HepG2 (cell line): ENCODE measurements around the gene TBRG4. TPM values are rescaled to one million over a fixed set of nuclear protein-coding genes. Genes with fewer than 3 reads are reported as not detected.

Experiments
- AHDC1 ChIP-seq: sonication (generic); formaldehyde crosslinking; IDR thresholded peaks from 2 replicates; pipeline ENCODE4 v1.5.1; 2020; ENCODE audit warnings: mild to moderate bottlenecking, missing genetic modification reagents, borderline replicate concordance
- ELF1 ChIP-seq: sonication (generic); formaldehyde crosslinking; IDR thresholded peaks from 2 replicates; pipeline ENCODE4 v1.4.0; 2020; ENCODE audit warnings: missing genetic modification reagents
- FOXJ3 ChIP-seq: sonication (generic); formaldehyde crosslinking; IDR thresholded peaks from 2 replicates; pipeline ENCODE4 v1.4.0; 2020; ENCODE audit warnings: missing genetic modification reagents, mild to moderate bottlenecking, borderline replicate concordance
- FOXM1 ChIP-seq: sonication (generic); formaldehyde crosslinking; IDR thresholded peaks from 2 replicates; pipeline ENCODE4 v1.5.0; 2020; ENCODE audit warnings: missing genetic modification reagents
- GZF1 ChIP-seq: sonication (generic); formaldehyde crosslinking; IDR thresholded peaks from 2 replicates; pipeline ENCODE4 v1.5.1; 2020; ENCODE audit warnings: mild to moderate bottlenecking, missing genetic modification reagents
- JARID2 ChIP-seq: sonication (generic); formaldehyde crosslinking; IDR thresholded peaks from 2 replicates; pipeline ENCODE4 v1.8.1; 2023; ENCODE audit warnings: missing genetic modification reagents, inconsistent platforms; ENCODE audit not compliant: insufficient replicate concordance
- MAFF ChIP-seq: IDR thresholded peaks from 2 replicates; pipeline ENCODE4 v1.6.1; 2011; ENCODE audit warnings: low read depth, low read length, improper control_type of control experiment
- MEF2D ChIP-seq: sonication (generic); formaldehyde crosslinking; IDR thresholded peaks from 2 replicates; pipeline ENCODE4 v1.5.1; 2020; ENCODE audit warnings: mild to moderate bottlenecking, missing genetic modification reagents
- MIER2 ChIP-seq: IDR thresholded peaks from 2 replicates; pipeline ENCODE4 v1.6.1; 2016; ENCODE audit warnings: missing biosample characterization, missing genetic modification reagents
- NAIF1 ChIP-seq: sonication (generic); formaldehyde crosslinking; IDR thresholded peaks from 2 replicates; pipeline ENCODE4 v1.5.0; 2020; ENCODE audit warnings: mild to moderate bottlenecking, missing genetic modification reagents, borderline replicate concordance
- NFRKB ChIP-seq: fragments of 450-650 bp; IDR thresholded peaks from 2 replicates; pipeline ENCODE4 v1.6.1; 2017
- NR2F6 ChIP-seq, 2 experiments: IDR thresholded peaks; 2 replicates each; pipeline ENCODE4 v1.6.1; 2016; ENCODE audit warnings: antibody characterized with exemption in 1 of 2, mild to moderate bottlenecking in 1 of 2
- PATZ1 ChIP-seq: sonication (generic); formaldehyde crosslinking; IDR thresholded peaks from 2 replicates; pipeline ENCODE4 v1.4.0; 2020; ENCODE audit warnings: missing genetic modification reagents
- SALL1 ChIP-seq: sonication (generic); formaldehyde crosslinking; IDR thresholded peaks from 2 replicates; pipeline ENCODE4 v1.8.0; 2022; ENCODE audit warnings: mild to moderate bottlenecking, missing genetic modification reagents
- SKI ChIP-seq: fragments of 450-650 bp; IDR thresholded peaks from one replicate; pipeline ENCODE4 v1.6.1; 2018; ENCODE audit warnings: mild to moderate bottlenecking; ENCODE audit not compliant: partially characterized antibody
- SP5 ChIP-seq: IDR thresholded peaks from 2 replicates; pipeline ENCODE4 v1.6.1; 2016; ENCODE audit warnings: low read depth, borderline replicate concordance
- XRCC5 ChIP-seq: fragments of 200-400 bp; formaldehyde crosslinking; optimal IDR thresholded peaks from 2 replicates; pipeline ENCODE3; 2017; ENCODE audit warnings: mild to moderate bottlenecking, low read length
- ZFP1 ChIP-seq: IDR thresholded peaks from 2 replicates; pipeline ENCODE4 v1.6.1; 2016
- ZNF30 ChIP-seq: sonication (generic); formaldehyde crosslinking; IDR thresholded peaks from 2 replicates; pipeline ENCODE4 v1.5.0; 2020; ENCODE audit warnings: mild to moderate bottlenecking, missing genetic modification reagents
- ZNF343 ChIP-seq: sonication (generic); formaldehyde crosslinking; IDR thresholded peaks from 2 replicates; pipeline ENCODE4 v1.4.0; 2020; ENCODE audit warnings: mild to moderate bottlenecking, missing genetic modification reagents
- ZNF724P ChIP-seq: sonication (generic); formaldehyde crosslinking; IDR thresholded peaks from 2 replicates; pipeline ENCODE4 v1.8.0; 2022; ENCODE audit warnings: missing genetic modification reagents, borderline replicate concordance
- ZNF782 ChIP-seq: sonication (generic); formaldehyde crosslinking; IDR thresholded peaks from 2 replicates; pipeline ENCODE4 v1.4.0; 2020; ENCODE audit warnings: missing genetic modification reagents, mild to moderate bottlenecking, borderline replicate concordance
- polyA plus RNA-seq, 8 experiments: library from polyadenylated mRNA; depleted of rRNA in 3 of 8; stranded (reverse) in 7 of 8; unstranded in 1 of 8; fragments of >200 nt; fragmentation: Illumina TruSeq in 4 of 8; extraction: Trizol in 4 of 8; gene quantifications; 2 replicates each; pipeline versions ENCODE4 v1.2.1 to v1.2.3, GENCODE V29; 2011 to 2016; ENCODE audit warnings: low read depth in 4 of 8, missing spikeins in 1 of 8, mixed read lengths in 1 of 8; ENCODE audit not compliant: insufficient read depth in 1 of 8
- total RNA-seq, 5 experiments: library from RNA; depleted of rRNA; stranded (reverse); fragments of >200 nt; fragmentation: Illumina TruSeq; extraction: Trizol; gene quantifications; 2 replicates each; pipeline ENCODE4 v1.2.3, GENCODE V29; 2016; ENCODE audit warnings: low read depth in 1 of 5

Gene TBRG4
- total and polyA plus RNA-seq, 2 of the 13 experiments (the other 11 are each of a cell fraction or from before 2014, with no cell fraction given) = 87.8 to 107 TPM

GRCh38 chr7:45111298-45112223 lies at the start of gene TBRG4 (continued):
- TF ChIP-seq FOXM1 (CRISPR knock-in tag) (no peak), ZNF30 (0 out of 2 replicates have a peak, but pooled peaks have one; percentile 68), MAFF (no peak), AHDC1 (CRISPR knock-in tag) (no peak), XRCC5 (no peak), FOXJ3 (peak; percentile 73; the same call in 1 of the 2 replicates), ELF1 (CRISPR knock-in tag) (peak; percentile 98), ZNF343 (CRISPR knock-in tag) (no peak), GZF1 (CRISPR knock-in tag) (peak; percentile 52; the same call in 1 of the 2 replicates), MEF2D (CRISPR knock-in tag) (peak; percentile 79), JARID2 (CRISPR knock-in tag) (peak; percentile 74), NAIF1 (CRISPR knock-in tag) (peak; percentile 90), SP5 (CRISPR knock-in tag) (peak; percentile 62), NFRKB (no peak), MIER2 (CRISPR knock-in tag) (no peak), SALL1 (CRISPR knock-in tag) (peak; percentile 93), ZFP1 (CRISPR knock-in tag) (0 out of 2 replicates have a peak, but pooled peaks have one; percentile 12), ZNF724P (CRISPR knock-in tag) (peak; percentile 83; the same call in 1 of the 2 replicates), PATZ1 (peak; percentile 38), NR2F6 (IDR thresholded peaks at IDR 0.05) (peak; percentile 19), NR2F6 (CRISPR knock-in tag; IDR thresholded peaks at IDR 0.05) (peak; percentile 70; the same call in 1 of the 2 replicates), ZNF782 (CRISPR knock-in tag) (peak; percentile 92; the same call in 1 of the 2 replicates), SKI (peak; percentile 38)
